HFFc6 (cell line): Measurements from ENCODE around the gene RUNX1. TPM values are rescaled to one million over a fixed set of nuclear protein-coding genes. Genes with fewer than 3 reads are reported as not detected.
"Not testable (repeated sequence)": the region's sequence is repeated elsewhere in the genome, so short reads cannot be mapped to it uniquely, and the experiment has no call there.

ENCODE experiments used
- DNase-seq: peaks from one replicate; pipeline ENCODE4 v3.0.0-alpha.2; 2018
- H3K27ac Mint-ChIP-seq: 2 replicates; pipeline ENCODE4 v1.8.0; 2020; ENCODE audit warnings: mild to moderate bottlenecking, mixed read lengths
- H3K27me3 Mint-ChIP-seq: 2 replicates; pipeline ENCODE4 v1.8.0; 2021; ENCODE audit warnings: mild to moderate bottlenecking, moderate library complexity, mixed read lengths; ENCODE audit not compliant: insufficient read depth
- H3K36me3 Mint-ChIP-seq: 2 replicates; pipeline ENCODE4 v1.8.0; 2021; ENCODE audit warnings: low read depth, mixed read lengths
- H3K4me1 Mint-ChIP-seq: 2 replicates; pipeline ENCODE4 v1.8.0; 2020; ENCODE audit warnings: low read depth, mixed read lengths
- H3K4me3 Mint-ChIP-seq: 2 replicates; pipeline ENCODE4 v1.8.0; 2020; ENCODE audit warnings: mild to moderate bottlenecking, moderate library complexity, mixed read lengths
- H3K9me3 Mint-ChIP-seq: 2 replicates; pipeline ENCODE4 v1.8.0; 2020; ENCODE audit warnings: mild to moderate bottlenecking, mixed read lengths
- CTCF ChIP-seq: fragments of 200-600 bp; sonication (generic); IDR thresholded peaks from 2 replicates; pipeline ENCODE4 v1.5.0; 2021; ENCODE audit warnings: antibody characterized with exemption, mild to moderate bottlenecking
- total RNA-seq, 6 experiments: library from RNA; stranded (reverse); fragmentation: NEBNext Ultra II Directional; extraction: Animal tissue kit (Norgen Biotek cat#: 25700); gene quantifications; 2 replicates in 1 of 6; 3 replicates in 5 of 6; pipeline ENCODE4 v1.2.3, GENCODE V29; 2021

The RUNX1 gene
- total RNA-seq, 6 experiments from 2014 or later = 57.4 to 78.9 (median 61.3) TPM

GRCh38 chr21:34956416-34957316 lies 92.4 kb downstream of the RUNX1 start:
- Mint-ChIP-seq H3K27ac (no peak overlapping the region), H3K27me3 (peaks cover 6% of the 10 kb centered on the region), H3K4me3 (no peak overlapping the region), H3K4me1 (peaks cover 48% of the 10 kb centered on the region), H3K9me3 (no peaks in the 10 kb centered on the region), H3K36me3 (peaks cover 37% of the 10 kb centered on the region)
- DNase-seq = no peak
- no peak for TF ChIP-seq CTCF

GRCh38 chr21:34953950-34954349 lies 95.2 kb downstream of the RUNX1 start:
- Mint-ChIP-seq H3K36me3 (peaks cover 24% of the 10 kb centered on the region), H3K4me3 (no peak overlapping the region), H3K9me3 (no peaks in the 10 kb centered on the region), H3K27ac (no peak overlapping the region), H3K27me3 (peaks cover 6% of the 10 kb centered on the region), H3K4me1 (peaks cover 43% of the 10 kb centered on the region)
- no peak for DNase-seq
- TF ChIP-seq CTCF = no peak

- Mint-ChIP-seq H3K9me3 (no peaks in the 10 kb centered on the region), H3K4me3 (no peak overlapping the region), H3K27ac (no peak overlapping the region), H3K4me1 (peaks cover 44% of the 10 kb centered on the region), H3K27me3 (peaks cover 6% of the 10 kb centered on the region), H3K36me3 (peaks cover 24% of the 10 kb centered on the region)
- no peak for TF ChIP-seq CTCF
- no peak for DNase-seq
These were observed 96.4 kb downstream of the RUNX1 start for GRCh38 chr21:34952701-34953100.

GRCh38 chr21:34951868-34952267 lies 97.2 kb downstream of the RUNX1 start:
- not testable (repeated sequence) for H3K9me3 Mint-ChIP-seq, DNase-seq, H3K27me3 Mint-ChIP-seq, H3K27ac Mint-ChIP-seq, H3K4me3 Mint-ChIP-seq
- Mint-ChIP-seq H3K36me3 (peaks cover 21% of the 10 kb centered on the region), H3K4me1 (peaks cover 43% of the 10 kb centered on the region)

GRCh38 chr21:34950980-34951379 lies 98.1 kb downstream of the RUNX1 start:
- Mint-ChIP-seq H3K27me3 (peaks cover 2% of the 10 kb centered on the region; the same call in 1 of the 2 replicates), H3K27ac (no peak overlapping the region), H3K36me3 (peaks cover 23% of the 10 kb centered on the region), H3K4me3 (no peak overlapping the region), H3K9me3 (no peaks in the 10 kb centered on the region), H3K4me1 (peaks cover 42% of the 10 kb centered on the region)
- no peak for DNase-seq
- TF ChIP-seq CTCF = no peak

GRCh38 chr21:34949499-34949898 lies 99.6 kb downstream of the RUNX1 start:
- H3K27me3 Mint-ChIP-seq = peaks cover 2% of the 10 kb centered on the region; the same call in 1 of the 2 replicates
- no peak for TF ChIP-seq CTCF
- no peak overlapping the region for H3K27ac Mint-ChIP-seq
- H3K4me3 Mint-ChIP-seq = no peak overlapping the region
- no peak for DNase-seq
- peaks cover 47% of the 10 kb centered on the region for H3K4me1 Mint-ChIP-seq
- H3K36me3 Mint-ChIP-seq = peaks cover 24% of the 10 kb centered on the region
- H3K9me3 Mint-ChIP-seq = no peaks in the 10 kb centered on the region
